GM23338 (cell line): ENCODE measurements around the gene MC3R.

Source experiments
- CREB1 ChIP-seq: fragments of 250-450 bp; sonication (Bioruptor Pico); IDR thresholded peaks from 2 replicates; pipeline ENCODE4 v1.5.0; 2020; ENCODE audit warnings: low read depth, mild to moderate bottlenecking, moderate library complexity
- EZH2 ChIP-seq: fragments of 200-600 bp; sonication (generic); IDR thresholded peaks from one replicate; pipeline ENCODE4 v1.8.0; 2017; ENCODE audit warnings: antibody characterized with exemption, mild to moderate bottlenecking, low read depth; ENCODE audit not compliant: unreplicated experiment
- EZH2phosphoT487 ChIP-seq: fragments of 200-600 bp; sonication (generic); IDR thresholded peaks from one replicate; pipeline ENCODE4 v1.8.1; 2018; ENCODE audit warnings: antibody characterized with exemption; ENCODE audit not compliant: unreplicated experiment
- JUNB ChIP-seq: IDR thresholded peaks from one replicate; pipeline ENCODE4 v1.6.1; 2016; ENCODE audit warnings: antibody characterized with exemption; ENCODE audit not compliant: unreplicated experiment
- NANOG ChIP-seq: IDR thresholded peaks from 2 replicates; pipeline ENCODE4 v1.6.1; 2016; ENCODE audit warnings: antibody characterized with exemption, borderline replicate concordance
- POLR2AphosphoS5 ChIP-seq: IDR thresholded peaks from 2 replicates; pipeline ENCODE4 v1.6.1; 2016; ENCODE audit warnings: antibody characterized with exemption, low read depth
- TF ChIP-seq, protein P1 (sequence below), 2 experiments: fragments of 200-600 bp in 1 of 2; sonication (generic) in 1 of 2; conservative IDR thresholded peaks; 2 replicates each; pipeline versions ENCODE4 v1.5.1 to v1.6.1; 2016 to 2017; ENCODE audit warnings: antibody characterized with exemption in 2 of 2, low read depth in 2 of 2, mild to moderate bottlenecking in 2 of 2, moderate library complexity in 1 of 2
- TF ChIP-seq, protein P2 (sequence below): IDR thresholded peaks from one replicate; pipeline ENCODE4 v1.6.1; 2018; ENCODE audit warnings: antibody characterized with exemption; ENCODE audit not compliant: unreplicated experiment

DNA sequence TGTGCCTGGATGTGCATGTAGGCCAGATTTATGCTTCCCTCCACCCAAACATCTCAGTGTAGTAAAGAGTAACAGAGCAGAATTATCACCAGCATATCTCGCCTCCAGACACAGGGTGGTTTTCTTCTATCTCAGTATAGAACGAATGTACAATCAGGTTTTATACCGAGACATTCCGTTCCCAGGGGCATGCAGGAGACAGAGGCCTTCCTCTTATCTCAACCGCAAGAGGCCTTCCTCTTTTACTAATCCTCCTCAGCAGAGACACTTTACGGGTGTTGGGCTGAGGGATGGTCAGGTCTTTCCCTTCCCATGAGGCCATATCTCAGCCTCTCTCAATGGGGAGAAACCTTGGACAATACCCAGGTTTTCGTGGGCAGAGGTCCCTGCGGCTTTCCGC lies 36.4 kb upstream of the MC3R start:
- TF ChIP-seq, protein P1, sequence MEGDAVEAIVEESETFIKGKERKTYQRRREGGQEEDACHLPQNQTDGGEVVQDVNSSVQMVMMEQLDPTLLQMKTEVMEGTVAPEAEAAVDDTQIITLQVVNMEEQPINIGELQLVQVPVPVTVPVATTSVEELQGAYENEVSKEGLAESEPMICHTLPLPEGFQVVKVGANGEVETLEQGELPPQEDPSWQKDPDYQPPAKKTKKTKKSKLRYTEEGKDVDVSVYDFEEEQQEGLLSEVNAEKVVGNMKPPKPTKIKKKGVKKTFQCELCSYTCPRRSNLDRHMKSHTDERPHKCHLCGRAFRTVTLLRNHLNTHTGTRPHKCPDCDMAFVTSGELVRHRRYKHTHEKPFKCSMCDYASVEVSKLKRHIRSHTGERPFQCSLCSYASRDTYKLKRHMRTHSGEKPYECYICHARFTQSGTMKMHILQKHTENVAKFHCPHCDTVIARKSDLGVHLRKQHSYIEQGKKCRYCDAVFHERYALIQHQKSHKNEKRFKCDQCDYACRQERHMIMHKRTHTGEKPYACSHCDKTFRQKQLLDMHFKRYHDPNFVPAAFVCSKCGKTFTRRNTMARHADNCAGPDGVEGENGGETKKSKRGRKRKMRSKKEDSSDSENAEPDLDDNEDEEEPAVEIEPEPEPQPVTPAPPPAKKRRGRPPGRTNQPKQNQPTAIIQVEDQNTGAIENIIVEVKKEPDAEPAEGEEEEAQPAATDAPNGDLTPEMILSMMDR (conservative IDR thresholded peaks at IDR 0.05; ENCODE audit: low read depth in 2 of 2), result no peak
- TF ChIP-seq JUNB (no peak), EZH2 (no peak), EZH2phosphoT487 (no peak), POLR2AphosphoS5 (no peak), NANOG (no peak), CREB1 (CRISPR knock-in tag) (no peak)
- TF ChIP-seq, protein P2, sequence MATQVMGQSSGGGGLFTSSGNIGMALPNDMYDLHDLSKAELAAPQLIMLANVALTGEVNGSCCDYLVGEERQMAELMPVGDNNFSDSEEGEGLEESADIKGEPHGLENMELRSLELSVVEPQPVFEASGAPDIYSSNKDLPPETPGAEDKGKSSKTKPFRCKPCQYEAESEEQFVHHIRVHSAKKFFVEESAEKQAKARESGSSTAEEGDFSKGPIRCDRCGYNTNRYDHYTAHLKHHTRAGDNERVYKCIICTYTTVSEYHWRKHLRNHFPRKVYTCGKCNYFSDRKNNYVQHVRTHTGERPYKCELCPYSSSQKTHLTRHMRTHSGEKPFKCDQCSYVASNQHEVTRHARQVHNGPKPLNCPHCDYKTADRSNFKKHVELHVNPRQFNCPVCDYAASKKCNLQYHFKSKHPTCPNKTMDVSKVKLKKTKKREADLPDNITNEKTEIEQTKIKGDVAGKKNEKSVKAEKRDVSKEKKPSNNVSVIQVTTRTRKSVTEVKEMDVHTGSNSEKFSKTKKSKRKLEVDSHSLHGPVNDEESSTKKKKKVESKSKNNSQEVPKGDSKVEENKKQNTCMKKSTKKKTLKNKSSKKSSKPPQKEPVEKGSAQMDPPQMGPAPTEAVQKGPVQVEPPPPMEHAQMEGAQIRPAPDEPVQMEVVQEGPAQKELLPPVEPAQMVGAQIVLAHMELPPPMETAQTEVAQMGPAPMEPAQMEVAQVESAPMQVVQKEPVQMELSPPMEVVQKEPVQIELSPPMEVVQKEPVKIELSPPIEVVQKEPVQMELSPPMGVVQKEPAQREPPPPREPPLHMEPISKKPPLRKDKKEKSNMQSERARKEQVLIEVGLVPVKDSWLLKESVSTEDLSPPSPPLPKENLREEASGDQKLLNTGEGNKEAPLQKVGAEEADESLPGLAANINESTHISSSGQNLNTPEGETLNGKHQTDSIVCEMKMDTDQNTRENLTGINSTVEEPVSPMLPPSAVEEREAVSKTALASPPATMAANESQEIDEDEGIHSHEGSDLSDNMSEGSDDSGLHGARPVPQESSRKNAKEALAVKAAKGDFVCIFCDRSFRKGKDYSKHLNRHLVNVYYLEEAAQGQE, result no peak
